C4-2B (cell line): Measurements from ENCODE around the gene RASA3.

ENCODE experiments used
- H3K27ac ChIP-seq: fragments of 450-650 bp; 2 replicates; pipeline ENCODE4 v1.5.1; 2017
- ZFX ChIP-seq: fragments of 450-650 bp; IDR thresholded peaks from 2 replicates; pipeline ENCODE4 v1.6.1; 2017
- TF ChIP-seq, protein P1 (sequence below): fragments of 450-650 bp; conservative IDR thresholded peaks from 2 replicates; pipeline ENCODE4 v1.5.1; 2017; ENCODE audit warnings: mild to moderate bottlenecking

Gene RASA3

DNA sequence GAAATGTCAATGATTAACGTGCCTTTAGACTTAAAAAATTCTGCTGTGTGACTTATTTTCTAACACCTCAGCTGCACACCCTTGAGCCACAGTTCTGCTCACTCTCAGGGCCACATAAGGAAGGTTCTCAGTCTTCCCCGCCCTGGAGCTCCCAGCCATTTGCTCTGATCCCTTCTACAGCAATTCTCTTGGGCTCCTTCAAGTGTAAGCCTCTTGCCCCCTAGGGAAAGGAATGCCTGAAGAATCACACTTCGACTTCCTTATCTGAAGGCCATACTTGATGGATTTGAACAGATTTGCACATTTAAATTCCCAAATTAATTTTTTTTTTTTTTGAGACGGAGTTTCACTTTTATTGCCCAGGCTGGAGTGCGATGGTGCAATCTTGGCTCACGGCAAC, 44.2 kb downstream of the RASA3 start:
- TF ChIP-seq ZFX, result no peak
- TF ChIP-seq, protein P1, sequence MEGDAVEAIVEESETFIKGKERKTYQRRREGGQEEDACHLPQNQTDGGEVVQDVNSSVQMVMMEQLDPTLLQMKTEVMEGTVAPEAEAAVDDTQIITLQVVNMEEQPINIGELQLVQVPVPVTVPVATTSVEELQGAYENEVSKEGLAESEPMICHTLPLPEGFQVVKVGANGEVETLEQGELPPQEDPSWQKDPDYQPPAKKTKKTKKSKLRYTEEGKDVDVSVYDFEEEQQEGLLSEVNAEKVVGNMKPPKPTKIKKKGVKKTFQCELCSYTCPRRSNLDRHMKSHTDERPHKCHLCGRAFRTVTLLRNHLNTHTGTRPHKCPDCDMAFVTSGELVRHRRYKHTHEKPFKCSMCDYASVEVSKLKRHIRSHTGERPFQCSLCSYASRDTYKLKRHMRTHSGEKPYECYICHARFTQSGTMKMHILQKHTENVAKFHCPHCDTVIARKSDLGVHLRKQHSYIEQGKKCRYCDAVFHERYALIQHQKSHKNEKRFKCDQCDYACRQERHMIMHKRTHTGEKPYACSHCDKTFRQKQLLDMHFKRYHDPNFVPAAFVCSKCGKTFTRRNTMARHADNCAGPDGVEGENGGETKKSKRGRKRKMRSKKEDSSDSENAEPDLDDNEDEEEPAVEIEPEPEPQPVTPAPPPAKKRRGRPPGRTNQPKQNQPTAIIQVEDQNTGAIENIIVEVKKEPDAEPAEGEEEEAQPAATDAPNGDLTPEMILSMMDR, result no peak

DNA sequence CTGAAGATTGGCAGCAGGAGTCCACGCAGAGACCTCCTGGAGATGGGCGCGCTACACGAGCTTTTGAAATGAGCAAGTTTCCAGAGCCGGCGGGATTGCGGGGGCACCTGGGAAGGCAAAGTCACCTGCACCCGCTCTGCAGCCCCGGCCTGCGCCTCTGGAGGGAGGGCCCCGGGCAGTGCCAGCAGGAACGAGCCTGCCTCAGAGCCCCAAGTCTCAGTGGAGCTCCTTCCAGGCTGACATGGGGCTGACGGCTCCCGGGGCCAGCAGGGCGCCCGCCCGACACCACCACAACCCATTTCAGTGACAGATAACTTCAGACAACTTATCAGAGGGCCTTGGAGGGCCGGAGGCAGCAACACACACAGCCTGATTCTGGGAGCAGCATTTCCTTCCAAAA, 45.0 kb downstream of the RASA3 start:
- no peak overlapping the region for H3K27ac ChIP-seq
- TF ChIP-seq ZFX, result no peak
- TF ChIP-seq, protein P1, result no peak

More for the DNA sequence above, 44.2 kb downstream of the RASA3 start:
- H3K27ac ChIP-seq, result no peak overlapping the region

DNA sequence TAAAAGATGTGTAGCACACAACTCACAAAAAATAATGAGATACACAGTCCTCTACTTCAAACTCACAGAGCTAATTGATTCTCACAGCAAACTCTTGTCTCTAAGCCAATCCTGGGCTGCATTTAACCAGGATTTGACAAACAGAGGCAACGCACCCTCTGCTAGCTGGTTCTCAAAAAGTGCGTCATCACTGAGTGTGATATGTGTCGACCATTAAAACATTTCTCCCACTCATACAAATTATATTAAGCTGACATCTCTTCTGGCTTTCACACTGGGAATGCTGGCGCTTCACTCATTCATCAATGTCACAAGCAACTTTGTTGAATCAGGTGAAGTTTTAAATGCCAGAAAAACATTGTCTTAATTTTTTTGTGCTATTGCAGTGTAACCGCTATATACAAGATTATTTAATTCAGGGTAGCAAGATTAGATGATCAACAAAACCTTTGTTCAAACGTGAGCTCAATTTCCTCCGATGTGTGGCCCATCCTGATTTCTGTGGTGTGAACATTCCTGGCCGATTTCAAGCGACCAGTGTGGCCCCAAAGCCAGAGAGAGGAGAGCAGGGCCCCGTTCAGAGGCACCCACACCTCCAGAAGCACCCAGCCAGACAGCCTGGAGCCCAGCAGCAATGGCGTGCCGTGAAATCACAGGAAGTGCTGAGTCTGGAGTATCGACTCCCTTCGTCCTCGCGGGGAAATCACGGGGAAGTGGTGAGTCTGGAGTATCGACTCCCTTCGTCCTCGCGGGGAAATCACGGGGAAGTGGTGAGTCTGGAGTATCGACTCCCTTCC, 49.4 kb downstream of the RASA3 start:
- H3K27ac ChIP-seq, result no peak overlapping the region
- TF ChIP-seq ZFX, result no peak
- TF ChIP-seq, protein P1, result no peak

DNA sequence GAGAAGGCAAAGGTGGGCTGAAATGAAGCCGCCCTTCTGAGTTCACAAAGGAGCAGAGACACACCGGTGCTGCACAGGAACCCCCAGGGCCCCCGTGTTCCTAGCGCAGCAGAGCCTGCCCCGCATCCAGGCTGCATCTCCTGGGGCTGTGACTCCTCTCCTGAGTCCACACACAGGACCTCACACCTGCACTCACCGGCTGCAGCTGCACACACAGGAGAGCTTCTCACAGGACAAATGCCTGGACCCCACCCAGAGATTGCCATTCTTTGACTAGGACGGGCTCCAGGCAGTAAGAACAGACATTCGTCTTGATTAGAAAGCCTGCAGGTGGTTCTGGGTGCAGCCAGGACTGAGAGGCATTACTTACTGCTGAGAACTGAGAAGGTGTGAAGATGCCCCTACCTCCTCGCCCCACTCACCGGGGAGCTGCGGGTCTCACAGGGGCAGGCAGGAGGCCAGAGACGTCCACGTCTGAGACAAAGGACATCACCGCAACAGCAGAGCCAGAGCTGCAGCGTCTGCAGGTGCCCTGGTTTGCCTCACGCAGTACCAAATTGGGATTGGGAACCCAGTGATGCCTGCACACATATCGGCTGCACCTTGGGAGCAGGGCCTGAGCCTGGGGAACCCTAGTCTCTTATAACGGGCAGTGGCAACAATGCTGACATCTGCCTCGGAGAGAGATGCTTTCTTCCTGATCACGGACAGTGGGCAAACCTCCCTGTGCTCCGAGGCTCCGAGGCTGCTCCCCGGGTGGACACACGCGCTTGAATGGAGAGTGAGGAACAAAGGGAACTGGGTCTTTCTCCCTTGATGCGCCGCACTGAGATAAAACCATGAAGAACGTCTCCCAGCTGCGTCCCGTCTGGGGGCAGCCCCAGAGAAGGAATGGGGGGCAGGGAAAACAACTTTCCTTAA, 50.4 kb downstream of the RASA3 start:
- TF ChIP-seq, protein P1, result no peak
- no peak for TF ChIP-seq ZFX
- no peak overlapping the region for H3K27ac ChIP-seq

DNA sequence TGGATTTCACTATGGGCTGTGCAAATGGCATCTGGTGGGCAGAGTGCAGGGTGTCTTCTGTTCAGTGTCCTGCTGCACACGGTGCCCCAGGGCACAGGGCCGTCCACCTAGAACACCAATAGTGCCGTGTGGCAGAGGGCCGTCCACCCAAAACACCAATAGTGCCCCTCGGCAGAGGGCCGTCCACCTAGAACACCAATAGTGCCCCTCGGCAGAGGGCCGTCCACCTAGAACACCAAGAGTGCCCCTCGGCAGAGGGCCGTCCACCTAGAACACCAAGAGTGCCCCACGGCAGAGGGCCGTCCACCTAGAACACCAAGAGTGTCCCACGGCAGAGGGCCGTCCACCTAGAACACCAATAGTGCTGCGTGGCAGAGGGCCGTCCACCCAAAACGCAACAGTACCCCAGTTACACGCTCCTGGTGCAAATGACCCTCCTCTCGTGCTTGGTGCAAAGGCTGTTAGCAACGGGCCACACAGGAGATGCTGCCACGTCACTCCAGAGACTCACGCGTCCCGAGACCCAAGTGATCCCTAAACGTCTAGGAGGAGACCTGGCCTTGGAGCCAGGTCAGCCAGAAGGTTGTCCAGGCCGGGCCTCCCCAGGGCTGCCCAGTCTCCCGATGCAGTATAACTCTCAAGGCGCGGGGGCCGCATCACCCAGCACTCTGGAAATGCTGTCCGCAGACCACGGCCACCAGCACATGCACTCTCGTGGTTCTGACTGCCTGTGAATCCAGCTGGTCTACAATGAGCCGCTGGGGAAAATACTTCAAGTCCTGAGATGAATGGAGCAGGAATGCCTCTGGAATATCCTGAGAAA, 51.5 kb downstream of the RASA3 start:
- H3K27ac ChIP-seq, result no peak overlapping the region
- TF ChIP-seq, protein P1, result no peak
- TF ChIP-seq ZFX, result no peak

DNA sequence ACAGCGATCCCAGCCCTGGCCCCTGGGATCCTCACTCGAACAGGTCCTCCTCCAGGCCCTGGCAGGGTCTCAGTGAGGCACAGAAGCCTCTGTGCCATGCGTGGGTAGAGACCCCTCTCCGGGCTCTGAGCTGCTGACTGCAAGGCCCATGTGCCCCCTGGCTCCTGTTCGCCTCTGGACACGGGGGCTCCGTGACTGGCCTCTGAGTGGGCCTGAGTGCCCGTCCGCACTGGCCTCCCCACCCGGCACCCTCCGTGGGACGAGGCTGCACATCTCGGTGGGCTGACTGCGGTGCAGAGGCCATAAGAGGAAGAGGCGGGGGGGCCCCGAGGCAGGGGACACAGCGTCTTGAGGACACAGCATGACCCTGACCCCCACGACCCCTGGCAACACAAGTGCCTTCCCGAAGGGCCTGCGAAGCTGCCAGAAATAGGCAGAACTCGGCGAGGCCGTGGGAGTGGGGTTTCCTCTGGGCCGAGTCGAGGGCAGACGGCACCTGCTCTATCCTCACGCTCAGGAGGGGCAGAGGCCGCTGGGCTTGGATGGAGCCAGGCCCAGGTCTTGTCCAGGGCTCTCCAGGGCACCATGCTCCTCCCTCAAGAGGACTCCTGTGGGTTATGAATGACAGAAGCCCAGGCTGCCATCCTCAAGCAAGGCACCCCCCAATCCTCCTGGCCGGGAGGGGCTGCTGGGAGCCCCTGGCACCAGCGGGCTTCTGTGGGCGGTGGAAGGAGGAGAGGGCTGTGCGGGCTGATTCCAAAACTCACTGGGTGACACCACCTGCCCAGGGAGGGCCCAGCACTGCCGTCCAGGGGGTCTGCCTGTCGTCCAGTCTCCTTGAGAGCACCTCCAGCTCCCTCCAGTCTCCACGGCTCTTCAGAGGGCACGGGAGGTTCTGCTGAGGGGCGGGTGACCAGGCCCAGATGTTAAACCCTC, 52.6 kb downstream of the RASA3 start:
- no peak overlapping the region for H3K27ac ChIP-seq
- no peak for TF ChIP-seq ZFX
- TF ChIP-seq, protein P1, result no peak
